Stimulated activated CD4-positive, alpha-beta T cell treated with anti-CD3 and anti-CD28 coated beads, TNF-alpha, amount 100 ng/mL, for 48 hours (primary cell): Measurements from ENCODE around the gene TMED8.
A peak's percentile ranks its signal among the peaks of the same experiment; 100 is the strongest.
"Not testable (repeated sequence)": the region's sequence is repeated elsewhere in the genome, so short reads cannot be mapped to it uniquely, and the experiment has no call there.

ENCODE experiments used
- DNase-seq, 3 donors: peaks; one replicate each; pipeline ENCODE4 v3.0.0-alpha.2; 2020; ENCODE audit warnings: low read depth in 3 of 3

Gene TMED8

GRCh38 chr14:77376771-77377501 is at the start of gene TMED8, which contains the start of gene SAMD15:
Gene TMED8 (minus strand): TSS chr14:77377094. CDS start chr14:77377053, 41 bp downstream.
Gene SAMD15 (plus strand): TSS chr14:77377379. CDS start chr14:77377419, 40 bp downstream.
- DNase-seq, result peak; percentile 61 to 74 (median 68)

GRCh38 chr14:77426396-77426795 is 49.5 kb upstream of the TMED8 start:
- DNase-seq, result no peak

GRCh38 chr14:77424862-77425261 is 48.0 kb upstream of the TMED8 start:
- DNase-seq, result no peak

GRCh38 chr14:77423423-77423822 is 46.5 kb upstream of the TMED8 start, which contains the start of gene NOXRED1:
Gene NOXRED1 (minus strand): TSS chr14:77423523. CDS start chr14:77422889, 634 bp downstream.
- DNase-seq, result no peak

GRCh38 chr14:77421201-77421600 is 44.3 kb upstream of the TMED8 start:
- no peak for DNase-seq

GRCh38 chr14:77416836-77417235 is 39.9 kb upstream of the TMED8 start:
- no peak for DNase-seq

- not testable (repeated sequence) for DNase-seq
These were observed 39.2 kb upstream of the TMED8 start for GRCh38 chr14:77416098-77416497.

- not testable (repeated sequence) for DNase-seq
These were observed 38.6 kb upstream of the TMED8 start for GRCh38 chr14:77415403-77416030.

- DNase-seq, result no peak
These were observed 32.2 kb upstream of the TMED8 start for GRCh38 chr14:77409131-77409533.

GRCh38 chr14:77407158-77407557 is 30.3 kb upstream of the TMED8 start:
- DNase-seq, result no peak

- DNase-seq, result no peak
These were observed 29.8 kb upstream of the TMED8 start for GRCh38 chr14:77406718-77407117.

GRCh38 chr14:77406086-77406485 is 29.2 kb upstream of the TMED8 start:
- no peak for DNase-seq

- no peak for DNase-seq
These were observed 26.9 kb upstream of the TMED8 start for GRCh38 chr14:77403768-77404167.

GRCh38 chr14:77400216-77400615 is 23.3 kb upstream of the TMED8 start:
- no peak for DNase-seq

GRCh38 chr14:77390188-77390587 is 13.3 kb upstream of the TMED8 start:
- no peak for DNase-seq

- no peak for DNase-seq
These were observed 1.8 kb upstream of the TMED8 start for GRCh38 chr14:77378701-77379100.

GRCh38 chr14:77377502-77377844 is 579 bp upstream of the TMED8 start:
- no peak for DNase-seq

GRCh38 chr14:77375973-77376770 is 722 bp downstream of the TMED8 start:
- DNase-seq, result peak in 2 of 3 donors; percentile 2 to 26

GRCh38 chr14:77375164-77375950 is 1.5 kb downstream of the TMED8 start:
- no peak for DNase-seq

- no peak for DNase-seq
These were observed 4.5 kb downstream of the TMED8 start for GRCh38 chr14:77372304-77372841.

- no peak for DNase-seq
These were observed 7.6 kb downstream of the TMED8 start for GRCh38 chr14:77369285-77369684.
